SK-N-SH (cell line): Measurements from ENCODE around the gene SEC24D. TPM values are rescaled to one million over a fixed set of nuclear protein-coding genes. Genes with fewer than 3 reads are reported as not detected.

Experiments
- CTCF ChIA-PET: fragments of 300-600, 350-600 bp; formaldehyde crosslinking; extraction: SDS; loops from one replicate; lab custom pipeline; 2021; lab: Yijun Ruan, JAX
- POLR2A ChIA-PET: fragments of 350-600 bp; sonication (Branson Sonifier 250); formaldehyde crosslinking; extraction: SDS; loops from one replicate; lab custom pipeline; 2020; ENCODE audit warnings: antibody characterized with exemption, inconsistent platforms; lab: Yijun Ruan, JAX
- DNase-seq: peaks from one replicate; pipeline ENCODE4 v3.0.0; 2012
- H2AFZ ChIP-seq: fragments of 200-600 bp; sonication (generic); 2 replicates; pipeline ENCODE4 v1.8.1; 2016; ENCODE audit warnings: antibody characterized with exemption, mild to moderate bottlenecking, low read depth
- H3F3A ChIP-seq: fragments of 200-600 bp; sonication (generic); replicated peaks from 2 replicates; pipeline ENCODE3; 2016; ENCODE audit warnings: antibody characterized with exemption, mild to moderate bottlenecking; ENCODE audit not compliant: insufficient read depth
- H3K27ac ChIP-seq, 2 experiments: fragments of 200-500 bp in 1 of 2; fragments of 200-600 bp in 1 of 2; sonication (Bioruptor generic) in 1 of 2; sonication (generic), shearing (Covaris generic) in 1 of 2; 2 replicates each; pipeline versions ENCODE4 v1.5.1 to v1.6.1; 2014 to 2016; ENCODE audit warnings: low read depth in 2 of 2, inconsistent platforms in 1 of 2, low read length in 1 of 2, mild to moderate bottlenecking in 1 of 2, mixed read lengths in 1 of 2
- H3K27me3 ChIP-seq: fragments of 200-600 bp; sonication (generic), shearing (Covaris generic); 2 replicates; pipeline ENCODE4 v1.6.1; 2016; ENCODE audit warnings: mixed run types; ENCODE audit not compliant: insufficient read depth
- H3K36me3 ChIP-seq, 2 experiments: fragments of 200-500 bp in 1 of 2; fragments of 200-600 bp in 1 of 2; sonication (Bioruptor generic) in 1 of 2; sonication (generic) in 1 of 2; replicated peaks in 1 of 2; 2 replicates each; pipeline versions ENCODE3 to v1.5.1; 2014 to 2016; ENCODE audit warnings: low read length in 1 of 2, mild to moderate bottlenecking in 1 of 2; ENCODE audit not compliant: insufficient read depth in 2 of 2, control insufficient read depth in 1 of 2
- H3K4me1 ChIP-seq, 2 experiments: fragments of 200-500 bp in 1 of 2; fragments of 200-600 bp in 1 of 2; sonication (Bioruptor generic) in 1 of 2; sonication (generic), shearing (Covaris generic) in 1 of 2; 2 replicates each; pipeline versions ENCODE4 v1.5.1 to v1.6.1; 2014 to 2016; ENCODE audit warnings: low read depth in 1 of 2, low read length in 1 of 2, mixed run types in 1 of 2; ENCODE audit not compliant: insufficient read depth in 2 of 2, control insufficient read depth in 1 of 2
- H3K4me2 ChIP-seq: fragments of 200-600 bp; sonication (generic), shearing (Covaris generic); 2 replicates; pipeline ENCODE4 v1.6.1; 2017; ENCODE audit warnings: mixed run types
- H3K4me3 ChIP-seq, 2 experiments: fragments of 200-500 bp in 1 of 2; fragments of 200-600 bp in 1 of 2; sonication (Bioruptor generic) in 1 of 2; sonication (generic), shearing (Covaris generic) in 1 of 2; 2 replicates each; pipeline versions ENCODE4 v1.5.1 to v1.8.1; 2014 to 2016; ENCODE audit warnings: low read depth in 2 of 2, inconsistent platforms in 1 of 2, low read length in 1 of 2, mild to moderate bottlenecking in 1 of 2, mixed read lengths in 1 of 2, moderate library complexity in 1 of 2
- H3K79me2 ChIP-seq: fragments of 200-600 bp; sonication (generic); 2 replicates; pipeline ENCODE4 v1.8.1; 2017; ENCODE audit warnings: mild to moderate bottlenecking; ENCODE audit not compliant: insufficient read depth
- H3K9ac ChIP-seq: fragments of 200-600 bp; sonication (generic); 2 replicates; pipeline ENCODE4 v1.6.1; 2017; ENCODE audit warnings: mixed run types
- H3K9me2 ChIP-seq: fragments of 200-600 bp; sonication (generic); 2 replicates; pipeline ENCODE4 v1.6.1; 2017; ENCODE audit warnings: mixed run types
- H3K9me3 ChIP-seq: fragments of 200-600 bp; sonication (generic); 2 replicates; pipeline ENCODE4 v1.6.1; 2017; ENCODE audit warnings: mixed run types, mild to moderate bottlenecking, moderate library complexity
- H4K20me1 ChIP-seq: fragments of 200-600 bp; sonication (generic); 2 replicates; pipeline ENCODE4 v1.6.1; 2017; ENCODE audit warnings: mild to moderate bottlenecking, mixed run types; ENCODE audit not compliant: insufficient read depth
- ELF1 ChIP-seq: IDR thresholded peaks from 2 replicates; pipeline ENCODE4 v1.4.0; 2012
- EZH2phosphoT487 ChIP-seq: fragments of 200-600 bp; sonication (generic); IDR thresholded peaks from 2 replicates; pipeline ENCODE4 v1.6.1; 2017; ENCODE audit warnings: low read depth, mixed run types, mild to moderate bottlenecking, antibody characterized with exemption, moderate library complexity, borderline replicate concordance
- FOSL2 ChIP-seq: IDR thresholded peaks from 2 replicates; pipeline ENCODE4 v1.4.0; 2012; ENCODE audit warnings: low read depth, mild to moderate bottlenecking, moderate library complexity, borderline replicate concordance
- FOXJ3 ChIP-seq: sonication (generic); formaldehyde crosslinking; IDR thresholded peaks from 2 replicates; pipeline ENCODE4 v1.5.1; 2020; ENCODE audit warnings: mild to moderate bottlenecking, missing genetic modification reagents
- FOXM1 ChIP-seq: IDR thresholded peaks from 2 replicates; pipeline ENCODE4 v1.4.0; 2012; ENCODE audit warnings: low read depth, mild to moderate bottlenecking
- GABPA ChIP-seq: IDR thresholded peaks from 2 replicates; pipeline ENCODE4 v1.4.0; 2012; ENCODE audit warnings: low read depth, mild to moderate bottlenecking
- GATA2 ChIP-seq: sonication (generic); formaldehyde crosslinking; IDR thresholded peaks from 2 replicates; pipeline ENCODE4 v1.5.0; 2020; ENCODE audit warnings: mild to moderate bottlenecking, missing genetic modification reagents
- MXI1 ChIP-seq: IDR thresholded peaks from 2 replicates; pipeline ENCODE4 v1.6.1; 2012; ENCODE audit warnings: mild to moderate bottlenecking, low read depth, low read length, improper control_type of control experiment
- NFIC ChIP-seq: IDR thresholded peaks from 2 replicates; pipeline ENCODE4 v1.4.0; 2012; ENCODE audit warnings: borderline replicate concordance
- POLR2AphosphoS5 ChIP-seq: IDR thresholded peaks from 2 replicates; pipeline ENCODE4 v1.6.1; 2012; ENCODE audit warnings: low read depth, low read length
- RAD21 ChIP-seq: IDR thresholded peaks from 2 replicates; pipeline ENCODE4 v1.6.1; 2012; ENCODE audit warnings: mild to moderate bottlenecking, low read length
- REST ChIP-seq: IDR thresholded peaks from 2 replicates; pipeline ENCODE4 v1.6.1; 2012; ENCODE audit warnings: mild to moderate bottlenecking, low read depth, low read length, moderate library complexity
- RFX5 ChIP-seq: IDR thresholded peaks from 2 replicates; pipeline ENCODE4 v1.6.1; 2012; ENCODE audit warnings: mild to moderate bottlenecking, improper control_type of control experiment, low read length
- TAF1 ChIP-seq: IDR thresholded peaks from 2 replicates; pipeline ENCODE4 v1.6.1; 2012; ENCODE audit warnings: low read depth, mild to moderate bottlenecking, low read length, moderate library complexity, borderline replicate concordance
- TEAD4 ChIP-seq: IDR thresholded peaks from 2 replicates; pipeline ENCODE4 v1.4.0; 2012; ENCODE audit warnings: mild to moderate bottlenecking, borderline replicate concordance; ENCODE audit not compliant: insufficient read depth
- USF1 ChIP-seq: IDR thresholded peaks from 2 replicates; pipeline ENCODE4 v1.4.0; 2012; ENCODE audit warnings: low read depth, borderline replicate concordance
- YY1 ChIP-seq: IDR thresholded peaks from 2 replicates; pipeline ENCODE4 v1.4.0; 2012; ENCODE audit warnings: low read depth, mild to moderate bottlenecking
- WGBS: methylation state at CpG from one replicate; pipeline ENCODE4 v1.1.6; 2017; ENCODE audit warnings: low lambda C conversion rate; 5-methylcytosine and 5-hydroxymethylcytosine counted together
- polyA plus RNA-seq, 3 experiments: library from polyadenylated mRNA; depleted of rRNA; stranded (reverse); fragments of >200 nt; gene quantifications; 2 replicates each; pipeline ENCODE4 v1.2.3, GENCODE V29; 2012
- TF ChIP-seq, protein P1 (sequence below): fragments of 150-350 bp; IDR thresholded peaks from 2 replicates; pipeline ENCODE4 v1.6.1; 2016; ENCODE audit warnings: mild to moderate bottlenecking, low read depth, low read length

SEC24D gene
- polyA plus RNA-seq, 1 of the 3 experiments (the other 2 are of a cell fraction): 32.2 TPM

DNA sequence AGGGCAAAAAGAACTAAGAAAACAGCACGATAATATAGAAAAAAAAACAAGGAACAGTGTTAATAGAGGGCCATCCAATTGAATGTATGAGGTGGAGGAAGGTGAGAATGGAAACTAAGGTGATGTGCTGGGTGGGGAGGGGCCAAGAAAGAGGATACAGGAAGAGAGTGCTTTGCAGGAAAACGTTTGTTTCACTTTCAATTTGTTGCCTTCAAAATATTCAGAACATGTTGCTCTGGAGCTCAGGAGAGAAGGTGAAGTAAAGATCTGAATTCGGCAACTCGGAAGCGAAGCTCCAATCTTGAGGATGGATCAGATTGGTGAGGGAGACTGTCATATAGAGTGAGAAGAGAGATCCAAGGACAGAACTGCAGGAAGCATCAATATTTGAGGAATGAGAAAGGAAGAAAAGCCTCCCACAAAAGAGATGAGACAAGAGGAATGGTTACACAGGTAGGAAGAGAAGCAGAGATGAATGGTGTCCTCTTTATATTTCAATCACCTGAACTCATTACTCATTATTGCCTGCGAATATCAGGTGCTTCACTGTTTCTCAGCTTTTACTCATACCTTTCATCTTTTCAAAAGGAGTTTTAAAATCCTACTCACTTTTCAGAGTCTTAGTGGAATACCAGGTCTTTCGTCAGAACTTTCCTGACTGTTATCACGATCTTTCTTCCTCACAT is 14.7 kb upstream of the SEC24D start:
- Histone ChIP-seq H3K4me2 (peak overlapping the region; percentile 68), H3K9ac (0 out of 2 replicates have a peak overlapping the region, but pooled peaks have one; percentile 20), H3K9me3 (no peaks in the 10 kb centered on the region), H3F3A (no peaks in the 10 kb centered on the region), H3K79me2 (no peaks in the 10 kb centered on the region), H3K4me3 (peak overlapping the region; percentile 9 to 24; a peak in 2 of 4 replicates), H4K20me1 (no peaks in the 10 kb centered on the region), H3K9me2 (no peaks in the 10 kb centered on the region), H3K27me3 (no peaks in the 10 kb centered on the region), H2AFZ (peak overlapping the region; percentile 94), H3K36me3 (no peaks in the 10 kb centered on the region), H3K27ac (no peak overlapping the region), H3K4me1 (0 out of 4 replicates have a peak, but pooled peaks cover 0 to 3% of the 10 kb centered on the region in 2 experiments)
- 76% methylated on average over 8 of the region's 8 CpGs for WGBS
- DNase-seq: no peak
- TF ChIP-seq NFIC: no peak
- TF ChIP-seq USF1: no peak
- TF ChIP-seq GABPA: 0 out of 2 replicates have a peak, but pooled peaks have one; percentile 12
- TF ChIP-seq, protein P1, sequence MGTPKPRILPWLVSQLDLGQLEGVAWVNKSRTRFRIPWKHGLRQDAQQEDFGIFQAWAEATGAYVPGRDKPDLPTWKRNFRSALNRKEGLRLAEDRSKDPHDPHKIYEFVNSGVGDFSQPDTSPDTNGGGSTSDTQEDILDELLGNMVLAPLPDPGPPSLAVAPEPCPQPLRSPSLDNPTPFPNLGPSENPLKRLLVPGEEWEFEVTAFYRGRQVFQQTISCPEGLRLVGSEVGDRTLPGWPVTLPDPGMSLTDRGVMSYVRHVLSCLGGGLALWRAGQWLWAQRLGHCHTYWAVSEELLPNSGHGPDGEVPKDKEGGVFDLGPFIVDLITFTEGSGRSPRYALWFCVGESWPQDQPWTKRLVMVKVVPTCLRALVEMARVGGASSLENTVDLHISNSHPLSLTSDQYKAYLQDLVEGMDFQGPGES: no peak
- ChIA-PET POLR2A (no interaction called here), CTCF (interaction anchor here (1.8 to 5.5 kb wide), 2 partner anchors 10 to 14 kb away, joined by 5 to 46 read pairs; no protein-coding TSS in a partner anchor)

- H3K4me3 ChIP-seq: 0 out of 4 replicates have a peak overlapping the region, but pooled peaks of 1 of the 2 experiments have one; percentile 24
- no peaks in the 10 kb centered on the region for H3F3A ChIP-seq
- 0 out of 4 replicates have a peak, but pooled peaks cover 0 to 3% of the 10 kb centered on the region in 2 experiments for H3K4me1 ChIP-seq
- H2AFZ ChIP-seq: peak overlapping the region; percentile 94
- no peaks in the 10 kb centered on the region for H3K9me2 ChIP-seq
- no peaks in the 10 kb centered on the region for H3K36me3 ChIP-seq
- no peak overlapping the region for H3K27ac ChIP-seq
- no peaks in the 10 kb centered on the region for H3K79me2 ChIP-seq
- no peaks in the 10 kb centered on the region for H3K27me3 ChIP-seq
- WGBS: 95% methylated on average over 2 of the region's 2 CpGs
- CTCF ChIA-PET: interaction anchor here (1.8 to 5.5 kb wide), 2 partner anchors 10 to 15 kb away, joined by 5 to 46 read pairs; no protein-coding TSS in a partner anchor
- no peaks in the 10 kb centered on the region for H4K20me1 ChIP-seq
- TF ChIP-seq EZH2phosphoT487: no peak
- no peak for TF ChIP-seq ELF1
- no peak for TF ChIP-seq REST
- TF ChIP-seq YY1: no peak
- no peak for TF ChIP-seq FOXJ3 (CRISPR knock-in tag)
- no peak for TF ChIP-seq TEAD4
- no peak for TF ChIP-seq FOSL2
- TF ChIP-seq TAF1: no peak
- TF ChIP-seq GABPA: no peak
- TF ChIP-seq, protein P1: no peak
- TF ChIP-seq RFX5: no peak
- TF ChIP-seq MXI1: no peak
- no peak for TF ChIP-seq NFIC
- no peak for TF ChIP-seq GATA2 (CRISPR knock-in tag)
- no peak for TF ChIP-seq POLR2AphosphoS5
- TF ChIP-seq RAD21: no peak
- TF ChIP-seq FOXM1: no peak
- no peaks in the 10 kb centered on the region for H3K9me3 ChIP-seq
- DNase-seq: no peak
- peak overlapping the region; percentile 68 for H3K4me2 ChIP-seq
- POLR2A ChIA-PET: no interaction called here
- H3K9ac ChIP-seq: no peak overlapping the region
These were observed 14.1 kb upstream of the SEC24D start for GRCh38 chr4:118849867-118850487.
